GM21786 (cell line): ENCODE data around the gene GAPDHS.

ENCODE experiments used
- ATAC-seq: cut with Tn5 transposase; IDR thresholded peaks from one replicate; pipeline ENCODE4 v1.9.1; 2021; ENCODE audit not compliant: unreplicated experiment

Gene GAPDHS

DNA sequence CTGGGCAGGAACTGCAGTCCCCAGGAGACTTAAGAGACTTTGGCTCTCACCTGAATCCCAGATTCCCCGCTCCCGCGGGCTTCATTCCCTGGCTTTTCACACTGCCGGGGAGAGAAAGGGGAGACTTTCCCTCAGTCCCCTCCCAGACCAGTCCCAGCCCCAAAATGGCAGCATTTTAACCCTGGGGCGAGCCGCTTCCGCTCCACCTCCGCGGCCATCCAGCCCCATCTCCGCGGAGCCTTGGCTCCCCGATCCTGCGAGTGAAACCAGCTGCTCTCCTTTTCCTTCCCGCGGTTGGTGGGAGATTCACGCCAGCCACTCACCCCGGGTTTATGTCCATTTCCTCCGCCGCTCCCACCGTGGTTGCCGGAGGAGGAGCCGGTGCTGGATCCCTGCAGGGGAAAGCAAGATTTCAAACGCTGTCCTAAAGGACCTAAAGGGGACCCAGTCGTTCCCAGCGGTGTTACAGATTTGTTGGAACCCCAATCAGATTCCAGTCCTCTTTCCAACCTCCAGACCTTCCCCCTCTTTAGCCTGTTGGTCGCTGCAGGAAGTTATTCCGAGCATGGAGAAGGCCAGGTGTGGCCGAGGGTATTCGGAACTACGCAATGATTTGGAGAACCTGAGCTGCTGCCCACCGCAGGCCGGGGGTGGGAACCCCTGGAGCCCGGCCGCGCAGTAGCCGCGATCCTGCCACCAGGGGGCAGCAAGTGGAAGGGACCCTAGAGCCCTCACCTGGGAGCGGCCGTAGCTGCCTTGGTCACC, 23.2 kb upstream of the GAPDHS start:
- ATAC-seq = peak; percentile 66

GRCh38 chr19:35510626-35510964, 22.7 kb upstream of the GAPDHS start:
- no peak for ATAC-seq

GRCh38 chr19:35511337-35511736, 21.9 kb upstream of the GAPDHS start:
- ATAC-seq = no peak

DNA sequence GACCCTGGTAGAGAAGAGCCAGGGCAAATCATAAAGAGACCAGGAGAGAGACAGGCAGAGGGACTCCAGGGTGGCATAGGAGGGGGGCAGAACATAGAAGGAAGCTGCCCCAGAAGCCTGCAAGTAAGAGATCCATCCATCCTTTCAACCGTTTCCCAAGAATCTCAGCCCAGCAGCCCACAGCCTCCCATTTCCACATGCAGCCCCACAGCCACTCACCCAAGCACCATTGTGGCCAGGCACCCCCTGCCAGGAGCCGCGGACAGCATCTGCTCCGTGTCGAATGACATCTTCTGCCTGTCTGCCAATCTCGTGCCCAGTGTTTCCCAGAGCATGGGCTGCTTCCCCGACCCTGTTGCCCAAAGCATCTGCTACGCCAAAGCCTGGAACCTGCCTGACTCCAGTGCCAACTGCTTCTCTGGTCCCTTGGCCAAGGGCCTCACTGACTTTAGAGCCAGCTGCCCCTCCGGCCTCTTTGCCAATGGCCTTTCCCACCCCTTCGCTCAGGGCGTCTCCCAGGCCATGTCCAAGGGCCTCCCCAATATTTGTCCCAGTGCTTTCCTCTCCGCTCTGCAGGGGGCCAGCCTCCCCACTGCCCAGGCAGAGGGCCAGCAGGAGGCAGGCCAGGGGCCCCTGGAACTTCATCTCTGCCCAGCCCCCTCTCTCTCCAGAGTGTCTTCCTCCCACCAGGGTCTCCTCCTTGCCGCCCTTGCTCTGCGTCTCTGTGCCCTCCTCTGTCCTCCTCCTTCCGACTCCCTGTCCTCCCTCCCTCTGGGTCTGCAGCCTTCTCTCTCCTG, 20.2 kb upstream of the GAPDHS start:
- no peak for ATAC-seq

- no peak for ATAC-seq
Measured at GRCh38 chr19:35513628-35514281, 19.5 kb upstream of the GAPDHS start, which contains the start of gene DMKN. Gene DMKN, minus strand, starts transcription at chr19:35513649. Its CDS starts 174 bp downstream, at chr19:35513475.

- no peak for ATAC-seq
Measured at GRCh38 chr19:35514282-35514809, 18.9 kb upstream of the GAPDHS start.

DNA sequence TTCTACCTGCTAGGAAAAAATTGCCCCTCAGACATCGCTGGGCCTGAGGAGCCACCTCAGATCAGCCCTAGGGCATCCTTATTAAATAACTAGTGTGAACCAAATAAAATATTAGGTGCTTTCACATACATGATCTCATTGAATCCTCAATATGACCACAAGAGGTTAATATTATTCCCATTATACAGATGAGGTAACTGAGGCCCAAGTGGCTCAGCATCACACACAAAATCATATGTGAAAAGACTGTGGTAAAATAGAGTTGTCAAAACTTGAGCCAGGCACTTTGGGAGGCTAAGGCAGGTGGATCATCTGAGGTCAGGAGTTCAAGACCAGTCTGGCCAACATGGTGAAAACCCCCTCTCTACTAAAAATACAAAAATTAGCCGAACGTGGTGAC, 16.9 kb upstream of the GAPDHS start:
- no peak for ATAC-seq

GRCh38 chr19:35517342-35517741, 15.9 kb upstream of the GAPDHS start:
- no peak for ATAC-seq

- ATAC-seq = no peak
Measured at GRCh38 chr19:35518313-35518712, 14.9 kb upstream of the GAPDHS start.

- no peak for ATAC-seq
Measured at GRCh38 chr19:35519291-35519690, 14.0 kb upstream of the GAPDHS start.

DNA sequence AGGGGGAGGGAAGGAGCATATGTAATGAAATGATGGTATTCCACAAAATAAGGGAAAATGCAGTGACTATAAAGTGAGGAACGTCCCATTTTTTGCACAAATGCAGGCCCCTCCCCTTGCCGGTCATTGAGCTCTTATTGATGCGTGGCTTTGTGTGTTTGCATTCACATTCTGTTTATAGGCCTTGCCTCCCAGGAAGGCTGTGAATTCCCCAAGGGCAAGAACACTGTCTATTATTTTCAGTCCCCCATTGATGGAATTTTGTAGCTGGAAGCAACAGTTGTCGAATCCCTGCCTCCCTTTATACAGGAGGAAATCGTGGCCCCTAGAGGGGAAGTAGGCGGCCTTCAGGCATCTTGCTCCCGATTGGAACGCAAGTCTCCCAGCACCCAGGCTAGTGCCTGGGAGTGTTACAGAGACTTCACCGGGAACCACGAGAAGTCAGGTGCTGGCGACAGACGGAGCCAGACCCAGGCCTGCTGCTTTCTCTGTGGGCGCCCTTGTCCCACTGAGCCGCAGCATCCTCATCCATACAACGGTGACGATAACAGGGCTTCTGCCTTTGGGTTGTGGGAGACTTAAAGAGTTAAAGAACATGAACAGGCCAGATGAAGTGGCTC, 12.0 kb upstream of the GAPDHS start:
- ATAC-seq = no peak

GRCh38 chr19:35522745-35523327, 10.4 kb upstream of the GAPDHS start:
- ATAC-seq = no peak

DNA sequence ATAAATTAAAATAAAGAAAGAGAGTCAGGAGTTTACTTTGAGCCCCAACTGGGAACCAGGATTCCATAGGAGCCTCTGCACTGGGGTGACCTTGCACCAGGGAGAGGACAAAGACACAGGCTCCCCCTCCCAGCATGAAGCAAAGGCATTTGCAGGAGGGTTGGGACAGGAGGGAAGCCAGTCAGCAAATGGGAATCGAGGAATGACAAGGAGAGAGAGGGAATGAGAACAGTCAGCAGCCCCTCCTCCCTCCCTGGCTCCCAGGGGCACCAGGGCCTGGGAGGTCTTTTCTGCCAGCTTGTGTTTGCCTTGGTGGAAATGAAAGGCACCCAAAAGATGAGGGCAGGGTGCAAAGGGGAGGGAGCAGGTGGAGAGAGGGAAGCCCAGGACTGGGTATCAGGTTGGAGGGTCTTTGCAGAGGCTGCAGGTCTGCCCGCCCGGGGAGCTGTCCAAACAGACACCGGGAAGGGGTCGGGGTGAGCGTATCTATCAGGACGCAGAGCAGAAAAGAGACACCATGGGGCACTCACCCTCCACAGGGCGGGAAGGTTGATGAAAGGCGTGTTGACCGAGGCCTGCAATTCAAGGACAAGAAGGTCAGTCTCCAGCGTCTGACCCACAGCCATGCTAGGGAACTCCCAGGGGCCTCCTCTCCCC, 8.9 kb upstream of the GAPDHS start:
- no peak for ATAC-seq

GRCh38 chr19:35525873-35526272, 7.4 kb upstream of the GAPDHS start:
- no peak for ATAC-seq

DNA sequence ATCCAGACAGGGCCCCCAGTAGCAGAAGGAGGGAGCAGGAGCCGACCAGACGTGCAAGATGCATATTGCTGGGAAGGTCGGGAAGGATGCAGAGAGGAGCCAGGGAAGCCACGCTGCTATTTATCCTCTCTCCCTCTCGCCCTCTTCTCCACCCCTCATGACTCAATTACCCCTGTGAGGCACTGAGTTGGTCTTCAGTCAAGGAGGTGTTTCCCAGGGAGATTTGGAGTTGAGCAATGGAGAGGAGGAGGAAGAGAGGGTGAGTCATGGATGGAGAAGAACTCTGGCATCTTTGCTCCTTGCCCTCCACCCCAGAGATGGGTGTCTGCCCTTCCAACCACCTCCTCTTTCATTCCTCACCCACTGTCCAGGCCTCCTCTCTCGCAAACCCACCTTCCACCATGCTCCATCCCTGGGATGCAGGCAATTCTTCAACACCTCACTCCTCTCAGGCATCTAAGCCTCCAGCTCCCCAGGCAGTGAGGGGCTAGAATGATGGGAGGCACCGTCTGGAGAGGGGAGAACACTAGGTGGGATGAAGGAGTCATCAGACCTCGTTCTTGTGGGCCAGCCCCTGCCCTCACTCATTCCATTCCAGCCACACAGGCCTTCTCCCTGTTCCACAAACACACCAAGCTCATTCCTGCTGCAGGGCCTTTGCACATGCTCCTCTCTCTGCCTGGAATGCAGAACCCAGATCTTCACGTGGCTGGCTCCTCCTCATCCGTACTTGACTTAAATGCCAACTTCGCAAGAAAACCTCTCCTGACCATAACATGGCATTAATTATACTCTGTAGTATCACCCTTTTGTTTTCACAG, 4.8 kb upstream of the GAPDHS start, which contains the start of gene SBSN:
SBSN (minus strand) TSS at position 94 of the 821 bp plus-strand sequence; CDS start at position 64, 30 bp downstream.
- no peak for ATAC-seq

- no peak for ATAC-seq
Measured at GRCh38 chr19:35529241-35530218, 3.7 kb upstream of the GAPDHS start.

- ATAC-seq = no peak
Measured at GRCh38 chr19:35531291-35531690, 2.0 kb upstream of the GAPDHS start.

- ATAC-seq = no peak
Measured at GRCh38 chr19:35533822-35534392, 651 bp downstream of the GAPDHS start.
